Activated CD8-positive, alpha-beta T cell treated with anti-CD3 and anti-CD28 coated beads for 36 hours (primary cell): ENCODE results near the gene GBF1. TPM values are rescaled to one million over a fixed set of nuclear protein-coding genes. Genes with fewer than 3 reads are reported as not detected.

Experiments used
- ATAC-seq: fragments of 200-7000 bp; cut with Tn5 transposase; one replicate; pipeline ENCODE4 v1.10.0; 2021; ENCODE audit warnings: mild to moderate bottlenecking, moderate library complexity
- CTCF ChIA-PET: fragments of 350-600 bp; sonication (Branson Sonifier 250); formaldehyde crosslinking; loops from one replicate; lab custom pipeline; 2021; ENCODE audit warnings: antibody characterized with exemption; lab: Charles Lee
- POLR2A ChIA-PET: fragments of 350-600 bp; sonication (Branson Sonifier 250); formaldehyde crosslinking; loops from one replicate; lab custom pipeline; 2021; ENCODE audit warnings: antibody characterized with exemption; lab: Charles Lee
- DNase-seq: peaks from one replicate; pipeline ENCODE4 v3.0.0-alpha.2; 2020
- H3K27ac Mint-ChIP-seq: one replicate; pipeline ENCODE4 v1.8.0; 2021; ENCODE audit warnings: mild to moderate bottlenecking, mixed read lengths
- H3K27me3 Mint-ChIP-seq: one replicate; pipeline ENCODE4 v1.8.0; 2021; ENCODE audit warnings: mixed read lengths
- H3K36me3 Mint-ChIP-seq: one replicate; pipeline ENCODE4 v1.8.0; 2021; ENCODE audit warnings: low read depth, mixed read lengths
- H3K4me1 Mint-ChIP-seq: one replicate; pipeline ENCODE4 v1.8.0; 2021; ENCODE audit warnings: low read depth, mixed read lengths
- H3K4me3 Mint-ChIP-seq: one replicate; pipeline ENCODE4 v1.8.0; 2021; ENCODE audit warnings: mild to moderate bottlenecking, moderate library complexity, mixed read lengths
- H3K9me3 Mint-ChIP-seq: one replicate; pipeline ENCODE4 v1.8.0; 2021; ENCODE audit warnings: mixed read lengths
- intact Hi-C: fragments of 100-400 bp; cut with micrococcal nuclease; formaldehyde crosslinking; loops from one replicate; pipeline ENCODE4 v1.10.0; 2022
- total RNA-seq, 2 experiments: library from RNA; stranded (reverse); gene quantifications; one replicate each; pipeline ENCODE4 v1.2.3, GENCODE V29; 2021
- TF ChIP-seq, protein P1 (sequence below): fragments of 200-600 bp; IDR thresholded peaks from one replicate; pipeline ENCODE4 v1.8.0; 2022; ENCODE audit warnings: antibody characterized with exemption, mild to moderate bottlenecking

The GBF1 gene, protein sequence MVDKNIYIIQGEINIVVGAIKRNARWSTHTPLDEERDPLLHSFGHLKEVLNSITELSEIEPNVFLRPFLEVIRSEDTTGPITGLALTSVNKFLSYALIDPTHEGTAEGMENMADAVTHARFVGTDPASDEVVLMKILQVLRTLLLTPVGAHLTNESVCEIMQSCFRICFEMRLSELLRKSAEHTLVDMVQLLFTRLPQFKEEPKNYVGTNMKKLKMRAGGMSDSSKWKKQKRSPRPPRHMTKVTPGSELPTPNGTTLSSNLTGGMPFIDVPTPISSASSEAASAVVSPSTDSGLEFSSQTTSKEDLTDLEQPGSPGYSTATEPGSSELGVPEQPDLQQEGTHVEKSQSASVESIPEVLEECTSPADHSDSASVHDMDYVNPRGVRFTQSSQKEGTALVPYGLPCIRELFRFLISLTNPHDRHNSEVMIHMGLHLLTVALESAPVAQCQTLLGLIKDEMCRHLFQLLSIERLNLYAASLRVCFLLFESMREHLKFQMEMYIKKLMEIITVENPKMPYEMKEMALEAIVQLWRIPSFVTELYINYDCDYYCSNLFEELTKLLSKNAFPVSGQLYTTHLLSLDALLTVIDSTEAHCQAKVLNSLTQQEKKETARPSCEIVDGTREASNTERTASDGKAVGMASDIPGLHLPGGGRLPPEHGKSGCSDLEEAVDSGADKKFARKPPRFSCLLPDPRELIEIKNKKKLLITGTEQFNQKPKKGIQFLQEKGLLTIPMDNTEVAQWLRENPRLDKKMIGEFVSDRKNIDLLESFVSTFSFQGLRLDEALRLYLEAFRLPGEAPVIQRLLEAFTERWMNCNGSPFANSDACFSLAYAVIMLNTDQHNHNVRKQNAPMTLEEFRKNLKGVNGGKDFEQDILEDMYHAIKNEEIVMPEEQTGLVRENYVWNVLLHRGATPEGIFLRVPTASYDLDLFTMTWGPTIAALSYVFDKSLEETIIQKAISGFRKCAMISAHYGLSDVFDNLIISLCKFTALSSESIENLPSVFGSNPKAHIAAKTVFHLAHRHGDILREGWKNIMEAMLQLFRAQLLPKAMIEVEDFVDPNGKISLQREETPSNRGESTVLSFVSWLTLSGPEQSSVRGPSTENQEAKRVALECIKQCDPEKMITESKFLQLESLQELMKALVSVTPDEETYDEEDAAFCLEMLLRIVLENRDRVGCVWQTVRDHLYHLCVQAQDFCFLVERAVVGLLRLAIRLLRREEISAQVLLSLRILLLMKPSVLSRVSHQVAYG (N-terminal part only)
- 10 to 100 TPM; 25.4 to 28.2 TPM for total RNA-seq

DNA sequence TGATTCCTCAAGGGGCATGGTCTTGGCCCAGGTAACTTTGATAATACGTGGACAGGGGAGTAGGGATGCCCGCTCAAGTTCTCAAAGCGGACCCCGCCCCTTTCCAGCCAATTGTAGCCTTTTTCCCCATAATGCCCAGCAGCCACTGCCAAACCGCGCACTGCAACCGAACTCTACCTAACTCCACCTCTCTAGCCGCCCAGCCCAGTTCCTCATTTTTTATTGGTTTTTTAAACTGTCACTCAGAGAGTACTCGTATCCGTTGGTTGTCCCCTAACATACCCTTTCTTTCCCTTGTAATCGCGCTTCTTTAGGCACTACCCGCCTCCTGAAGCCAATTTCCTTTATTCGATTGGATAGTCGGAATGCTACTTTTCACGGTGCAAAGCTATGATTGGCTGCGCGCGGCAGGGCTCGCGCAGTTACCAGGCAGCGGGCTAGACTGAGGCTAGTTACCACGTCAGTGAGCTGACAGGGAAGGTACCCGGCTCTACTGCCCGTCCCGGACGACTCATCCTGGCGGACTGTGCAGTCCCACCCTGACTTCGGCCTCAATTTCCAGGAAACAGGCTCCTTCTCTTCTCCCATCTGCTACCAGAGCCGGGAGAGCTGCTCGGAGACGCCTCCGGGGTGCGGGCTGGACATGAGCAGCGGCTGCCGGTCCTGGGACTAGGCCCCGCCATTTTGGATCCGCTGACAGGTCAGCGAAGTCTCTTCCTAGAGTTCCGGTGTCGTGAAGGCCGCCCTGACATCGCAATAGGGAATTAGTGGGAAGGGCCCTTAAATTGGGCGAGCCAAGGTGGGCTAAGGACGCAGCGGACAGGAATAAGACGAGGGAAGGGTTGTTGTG, at the start of gene GBF1:
GBF1 (plus strand) TSS at position 451 of the 850 bp plus-strand sequence. CDS start 13,407 bp downstream, outside the sequence.
- ChIA-PET POLR2A (interaction anchor here (0.6 to 1.9 kb wide), 13 partner anchors 10 to 430 kb away, joined by 3 to 7 read pairs (median 3); partner anchors contain the start of gene CUEDC2), CTCF (interaction anchor here (0.6 to 4.7 kb wide), 8 partner anchors 14 to 216 kb away, joined by 3 to 58 read pairs (median 4); no protein-coding TSS in a partner anchor)
- ATAC-seq = peak; percentile 91
- no peaks in the 10 kb centered on the region for H3K9me3 Mint-ChIP-seq
- intact Hi-C loops = loop anchor here (2.0 kb wide), 1 partner anchor 149 kb away; the partner anchor contains the start of gene NFKB2
- DNase-seq = peak; percentile 95
- H3K4me3 Mint-ChIP-seq = peak within 1 kb of the TSS; percentile 98
- H3K36me3 Mint-ChIP-seq = peaks cover 9% of the 10 kb centered on the region
- H3K27me3 Mint-ChIP-seq = peaks cover 23% of the 10 kb centered on the region
- H3K4me1 Mint-ChIP-seq = peaks cover 46% of the 10 kb centered on the region
- peak within 1 kb of the TSS; percentile 94 for H3K27ac Mint-ChIP-seq
- TF ChIP-seq, protein P1, sequence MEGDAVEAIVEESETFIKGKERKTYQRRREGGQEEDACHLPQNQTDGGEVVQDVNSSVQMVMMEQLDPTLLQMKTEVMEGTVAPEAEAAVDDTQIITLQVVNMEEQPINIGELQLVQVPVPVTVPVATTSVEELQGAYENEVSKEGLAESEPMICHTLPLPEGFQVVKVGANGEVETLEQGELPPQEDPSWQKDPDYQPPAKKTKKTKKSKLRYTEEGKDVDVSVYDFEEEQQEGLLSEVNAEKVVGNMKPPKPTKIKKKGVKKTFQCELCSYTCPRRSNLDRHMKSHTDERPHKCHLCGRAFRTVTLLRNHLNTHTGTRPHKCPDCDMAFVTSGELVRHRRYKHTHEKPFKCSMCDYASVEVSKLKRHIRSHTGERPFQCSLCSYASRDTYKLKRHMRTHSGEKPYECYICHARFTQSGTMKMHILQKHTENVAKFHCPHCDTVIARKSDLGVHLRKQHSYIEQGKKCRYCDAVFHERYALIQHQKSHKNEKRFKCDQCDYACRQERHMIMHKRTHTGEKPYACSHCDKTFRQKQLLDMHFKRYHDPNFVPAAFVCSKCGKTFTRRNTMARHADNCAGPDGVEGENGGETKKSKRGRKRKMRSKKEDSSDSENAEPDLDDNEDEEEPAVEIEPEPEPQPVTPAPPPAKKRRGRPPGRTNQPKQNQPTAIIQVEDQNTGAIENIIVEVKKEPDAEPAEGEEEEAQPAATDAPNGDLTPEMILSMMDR = no peak

DNA sequence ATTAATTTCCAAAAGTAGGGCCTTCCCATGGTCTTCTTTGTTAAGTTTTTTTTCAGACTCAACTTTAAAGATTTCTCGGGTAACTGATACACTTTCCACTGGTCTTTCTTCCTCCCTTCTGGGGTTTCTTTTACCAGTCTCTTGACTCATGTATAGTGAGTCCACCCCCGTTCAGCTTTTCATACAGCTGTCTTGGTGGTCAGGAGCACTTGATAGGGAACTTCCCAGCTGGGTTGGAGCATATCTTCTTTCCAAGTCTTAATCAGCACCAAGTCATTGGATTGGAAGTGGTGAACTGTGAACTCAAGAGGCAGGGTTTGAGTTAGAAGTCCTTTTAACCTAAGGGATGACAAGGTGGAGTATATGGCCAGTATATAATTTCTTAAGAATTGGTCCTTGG, 48.4 kb upstream of the GBF1 start:
- peak; percentile 48 for DNase-seq
- ChIA-PET POLR2A (no interaction called here), CTCF (interaction anchor here (1.4 kb wide), 1 partner anchor 33 kb away, joined by 3 read pairs; no protein-coding TSS in a partner anchor)
- peak; percentile 84 for ATAC-seq
- Mint-ChIP-seq H3K27ac (no peak overlapping the region), H3K4me3 (no peak overlapping the region), H3K9me3 (peaks cover 4% of the 10 kb centered on the region), H3K4me1 (peaks cover 6% of the 10 kb centered on the region), H3K27me3 (no peaks in the 10 kb centered on the region), H3K36me3 (no peaks in the 10 kb centered on the region)
- intact Hi-C loops = no loop called here
- TF ChIP-seq, protein P1 = no peak

DNA sequence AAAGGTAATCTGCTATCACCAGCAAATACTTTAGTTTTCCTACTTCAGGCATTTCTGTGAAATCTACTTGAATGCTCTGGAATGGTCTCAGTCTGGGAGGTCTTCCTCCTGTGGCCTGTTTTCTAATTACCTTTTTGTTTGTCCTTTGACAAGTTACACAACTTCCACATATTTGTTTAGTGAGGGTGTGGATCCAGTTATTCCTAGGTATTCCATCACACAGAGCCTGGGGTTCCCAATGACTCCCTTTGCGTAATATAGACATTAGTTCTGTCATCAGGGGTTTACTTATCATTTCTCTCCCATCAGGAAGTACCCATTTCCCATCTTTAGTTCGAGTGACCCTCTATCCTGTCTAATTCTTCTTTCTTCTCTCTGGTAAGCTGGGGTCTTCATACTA, 47.3 kb upstream of the GBF1 start:
- Mint-ChIP-seq H3K27ac (no peak overlapping the region), H3K4me1 (peaks cover 10% of the 10 kb centered on the region), H3K36me3 (no peaks in the 10 kb centered on the region), H3K4me3 (no peak overlapping the region), H3K27me3 (peaks cover 3% of the 10 kb centered on the region), H3K9me3 (no peaks in the 10 kb centered on the region)
- ChIA-PET CTCF (interaction anchor here (1.8 kb wide), 1 partner anchor 32 kb away, joined by 6 read pairs; no protein-coding TSS in a partner anchor), POLR2A (no interaction called here)
- intact Hi-C loops = no loop called here
- TF ChIP-seq, protein P1 = no peak
- DNase-seq = no peak
- ATAC-seq = no peak
